ENCODE data around the gene ADAMTS9. TPM values are rescaled to one million over a fixed set of nuclear protein-coding genes. Genes with fewer than 3 reads are reported as not detected.

The ADAMTS9 gene
- total and polyA plus RNA-seq, 4 donors: 1.2 to 13.8 (median 7.4) TPM

DNA sequence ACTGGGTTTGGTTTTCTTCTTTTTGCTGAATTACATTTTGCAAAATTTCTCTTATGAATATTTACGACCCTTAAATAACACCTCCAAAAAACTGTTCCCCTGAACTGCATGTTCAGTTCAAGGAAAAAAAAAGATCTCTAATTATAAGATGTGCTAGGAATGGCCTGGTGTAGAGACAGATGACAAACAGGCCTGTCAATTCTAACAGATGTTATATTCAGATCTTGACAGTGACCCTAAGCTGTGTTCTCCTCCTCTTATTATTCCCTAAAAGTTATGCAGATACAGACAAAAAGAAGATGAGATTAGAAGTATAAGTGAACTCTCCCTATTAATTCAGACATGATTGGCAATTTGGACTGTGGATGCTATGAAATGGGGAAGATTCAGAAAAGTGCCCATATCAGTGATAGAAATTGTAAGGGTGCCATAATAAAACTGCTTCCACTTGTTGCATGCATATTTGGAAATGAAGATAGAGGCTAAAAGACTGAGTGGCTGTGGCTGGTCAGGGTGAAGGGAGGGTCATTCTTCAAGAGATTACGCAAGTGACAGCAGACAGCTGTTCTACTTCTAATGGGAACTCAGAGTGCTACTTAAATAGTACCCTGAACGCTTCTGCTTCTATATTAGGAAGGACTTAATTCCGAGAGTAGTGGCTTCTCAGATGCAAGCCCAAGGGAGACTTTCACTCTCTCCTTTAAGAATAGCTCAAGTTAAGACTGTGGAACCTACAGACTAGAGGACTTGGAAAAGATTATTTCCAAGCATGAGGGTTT is 75.5 kb downstream of the ADAMTS9 start:
- no peak for DNase-seq (ENCODE audit: low spot score)
- Histone ChIP-seq H3K27me3 (ENCODE audit: control insufficient read depth in 4 of 4, insufficient read depth in 4 of 4, low read length in 3 of 4) (no peaks in the 10 kb centered on the region), H3K9me3 (ENCODE audit: control insufficient read depth in 4 of 4, low read length in 3 of 4) (no peaks in the 10 kb centered on the region), H3K4me1 (ENCODE audit: control insufficient read depth in 4 of 4, insufficient read depth in 4 of 4, low read length in 3 of 4) (peaks cover 0 to 5% (median 5%) of the 10 kb centered on the region in 4 donors), H3K4me3 (ENCODE audit: low read depth in 1 of 3, low read length in 3 of 3) (no peak overlapping the region), H3K9ac (ENCODE audit: low read depth in 1 of 2, low read length in 2 of 2) (no peak overlapping the region), H3K36me3 (ENCODE audit: control insufficient read depth in 4 of 4, insufficient read depth in 3 of 4, low read depth in 1 of 4, low read length in 3 of 4) (peaks cover 0 to 3% (median 0%) of the 10 kb centered on the region in 4 donors), H3K27ac (ENCODE audit: low read depth in 1 of 2, low read length in 2 of 2) (no peak overlapping the region)
- WGBS: 83% methylated on average over 4 of the region's 4 CpGs
- TF ChIP-seq NR2F2 (IDR thresholded peaks at IDR 0.05) (peak; percentile 90), HNF4A (conservative IDR thresholded peaks at IDR 0.05) (no peak), SP1 (IDR thresholded peaks at IDR 0.05) (peak; percentile 46), YY1 (IDR thresholded peaks at IDR 0.05) (no peak), RXRA (IDR thresholded peaks at IDR 0.05) (peak; percentile 24 to 50)

GRCh38 chr3:64608741-64609140 is 79.1 kb downstream of the ADAMTS9 start:
- Histone ChIP-seq H3K4me3 (ENCODE audit: low read depth in 1 of 3, low read length in 3 of 3) (no peak overlapping the region), H3K27ac (ENCODE audit: low read depth in 1 of 2, low read length in 2 of 2) (no peak overlapping the region), H3K27me3 (ENCODE audit: control insufficient read depth in 4 of 4, insufficient read depth in 4 of 4, low read length in 3 of 4) (no peaks in the 10 kb centered on the region), H3K9ac (ENCODE audit: low read depth in 1 of 2, low read length in 2 of 2) (no peak overlapping the region), H3K4me1 (ENCODE audit: control insufficient read depth in 4 of 4, insufficient read depth in 4 of 4, low read length in 3 of 4) (peaks cover 0 to 5% (median 5%) of the 10 kb centered on the region in 4 donors), H3K36me3 (ENCODE audit: control insufficient read depth in 4 of 4, insufficient read depth in 3 of 4, low read depth in 1 of 4, low read length in 3 of 4) (no peaks in the 10 kb centered on the region), H3K9me3 (ENCODE audit: control insufficient read depth in 4 of 4, low read length in 3 of 4) (no peaks in the 10 kb centered on the region)
- no peak for TF ChIP-seq YY1 (IDR thresholded peaks at IDR 0.05)
- no peak for TF ChIP-seq CTCF (IDR thresholded peaks at IDR 0.05; ENCODE audit: low read depth, low read length, missing input control)
- no peak for TF ChIP-seq GABPA (IDR thresholded peaks at IDR 0.05 in 1 of 2, conservative IDR thresholded peaks at IDR 0.05 in 1 of 2)
- no peak for TF ChIP-seq JUND (IDR thresholded peaks at IDR 0.05)
- TF ChIP-seq ZBTB33 (IDR thresholded peaks at IDR 0.05): no peak
- TF ChIP-seq NR2F2 (IDR thresholded peaks at IDR 0.05): no peak
- TF ChIP-seq FOXA1 (IDR thresholded peaks at IDR 0.05): no peak
- TF ChIP-seq, protein P1, sequence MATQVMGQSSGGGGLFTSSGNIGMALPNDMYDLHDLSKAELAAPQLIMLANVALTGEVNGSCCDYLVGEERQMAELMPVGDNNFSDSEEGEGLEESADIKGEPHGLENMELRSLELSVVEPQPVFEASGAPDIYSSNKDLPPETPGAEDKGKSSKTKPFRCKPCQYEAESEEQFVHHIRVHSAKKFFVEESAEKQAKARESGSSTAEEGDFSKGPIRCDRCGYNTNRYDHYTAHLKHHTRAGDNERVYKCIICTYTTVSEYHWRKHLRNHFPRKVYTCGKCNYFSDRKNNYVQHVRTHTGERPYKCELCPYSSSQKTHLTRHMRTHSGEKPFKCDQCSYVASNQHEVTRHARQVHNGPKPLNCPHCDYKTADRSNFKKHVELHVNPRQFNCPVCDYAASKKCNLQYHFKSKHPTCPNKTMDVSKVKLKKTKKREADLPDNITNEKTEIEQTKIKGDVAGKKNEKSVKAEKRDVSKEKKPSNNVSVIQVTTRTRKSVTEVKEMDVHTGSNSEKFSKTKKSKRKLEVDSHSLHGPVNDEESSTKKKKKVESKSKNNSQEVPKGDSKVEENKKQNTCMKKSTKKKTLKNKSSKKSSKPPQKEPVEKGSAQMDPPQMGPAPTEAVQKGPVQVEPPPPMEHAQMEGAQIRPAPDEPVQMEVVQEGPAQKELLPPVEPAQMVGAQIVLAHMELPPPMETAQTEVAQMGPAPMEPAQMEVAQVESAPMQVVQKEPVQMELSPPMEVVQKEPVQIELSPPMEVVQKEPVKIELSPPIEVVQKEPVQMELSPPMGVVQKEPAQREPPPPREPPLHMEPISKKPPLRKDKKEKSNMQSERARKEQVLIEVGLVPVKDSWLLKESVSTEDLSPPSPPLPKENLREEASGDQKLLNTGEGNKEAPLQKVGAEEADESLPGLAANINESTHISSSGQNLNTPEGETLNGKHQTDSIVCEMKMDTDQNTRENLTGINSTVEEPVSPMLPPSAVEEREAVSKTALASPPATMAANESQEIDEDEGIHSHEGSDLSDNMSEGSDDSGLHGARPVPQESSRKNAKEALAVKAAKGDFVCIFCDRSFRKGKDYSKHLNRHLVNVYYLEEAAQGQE (IDR thresholded peaks at IDR 0.05): no peak
- no peak for DNase-seq (ENCODE audit: low spot score)
- WGBS: 84% methylated on average over 2 of the region's 2 CpGs

Measured in liver (tissue), 9 donors.